ENCODE measurements around the gene LZIC. TPM values are rescaled to one million over a fixed set of nuclear protein-coding genes. Genes with fewer than 3 reads are reported as not detected.

Gene LZIC
- total and polyA plus RNA-seq, 5 donors from 2014 or later = 23.6 to 38.2 (median 31.2) TPM

DNA sequence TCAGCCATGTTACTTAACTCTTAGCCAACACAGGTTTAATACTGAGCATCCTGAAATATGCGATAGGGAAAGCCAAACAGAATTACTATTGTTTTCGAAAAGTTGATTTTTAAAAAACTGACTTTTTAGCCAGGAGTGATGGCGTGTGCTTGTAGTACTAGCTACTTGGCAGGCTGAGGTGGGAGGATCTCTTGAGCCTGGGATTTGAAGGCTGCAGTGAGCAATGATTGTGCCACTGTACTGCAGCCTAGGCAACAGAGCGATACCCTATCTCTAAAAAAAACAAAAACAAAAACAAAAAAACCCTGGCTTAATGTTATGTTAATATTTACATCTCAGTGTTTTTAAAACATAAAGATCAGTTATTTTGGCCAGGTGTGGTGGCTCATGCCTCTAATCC, 16.8 kb upstream of the LZIC start:
- Histone ChIP-seq H3K36me3 (ENCODE audit: control insufficient read depth, insufficient read depth, low read length) (no peaks in the 10 kb centered on the region), H3K4me3 (ENCODE audit: low read depth, low read length) (no peak overlapping the region), H3K4me1 (ENCODE audit: control insufficient read depth, insufficient read depth, low read length, poor library complexity, severe bottlenecking) (no peaks in the 10 kb centered on the region), H3K9me3 (ENCODE audit: control insufficient read depth in 2 of 2, low read length in 2 of 2) (no peaks in the 10 kb centered on the region), H3K27me3 (ENCODE audit: control insufficient read depth, insufficient read depth, low read length) (no peaks in the 10 kb centered on the region), H3K27ac (ENCODE audit: insufficient read depth, low read length, poor library complexity, severe bottlenecking) (no peak overlapping the region)
- no peaks in the 10 kb centered on the region for H3K36me3 Mint-ChIP-seq
- no peaks in the 10 kb centered on the region for H3K9me3 Mint-ChIP-seq
- DNase-seq = no peak
- H3K27ac Mint-ChIP-seq = no peak overlapping the region
- H3K4me3 Mint-ChIP-seq = no peak overlapping the region
- H3K4me1 Mint-ChIP-seq = no peaks in the 10 kb centered on the region
- ATAC-seq (ENCODE audit: low read depth in 2 of 2) = no peak
- H3K27me3 Mint-ChIP-seq = no peaks in the 10 kb centered on the region

DNA sequence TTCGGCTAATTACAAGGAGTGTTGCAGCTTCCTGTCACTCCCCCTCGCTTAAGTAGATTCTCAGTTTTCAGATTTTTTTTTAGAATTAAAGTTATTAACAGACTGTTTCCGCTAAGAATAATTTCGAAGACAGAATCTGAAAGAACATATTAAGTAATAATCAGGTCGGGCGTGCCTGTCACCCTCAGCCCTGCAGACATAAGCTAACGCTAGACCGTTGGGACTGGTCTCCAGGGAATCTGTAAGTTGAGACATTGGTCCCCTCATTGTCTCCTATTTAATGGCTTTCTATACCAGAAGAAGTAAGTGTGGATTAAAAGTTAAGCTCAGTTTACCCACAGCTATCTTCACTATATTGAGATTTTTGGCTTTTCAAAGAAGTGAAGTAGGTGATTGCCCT, 14.5 kb upstream of the LZIC start:
- Mint-ChIP-seq H3K27me3 (no peaks in the 10 kb centered on the region), H3K4me3 (no peak overlapping the region), H3K4me1 (no peaks in the 10 kb centered on the region), H3K9me3 (peaks cover 0 to 2% (median 0%) of the 10 kb centered on the region in 7 donors), H3K36me3 (no peaks in the 10 kb centered on the region), H3K27ac (no peak overlapping the region)
- Histone ChIP-seq H3K27me3 (ENCODE audit: control insufficient read depth, insufficient read depth, low read length) (no peaks in the 10 kb centered on the region), H3K9me3 (ENCODE audit: control insufficient read depth in 2 of 2, low read length in 2 of 2) (no peaks in the 10 kb centered on the region), H3K36me3 (ENCODE audit: control insufficient read depth, insufficient read depth, low read length) (no peaks in the 10 kb centered on the region), H3K4me3 (ENCODE audit: low read depth, low read length) (no peak overlapping the region), H3K4me1 (ENCODE audit: control insufficient read depth, insufficient read depth, low read length, poor library complexity, severe bottlenecking) (no peaks in the 10 kb centered on the region), H3K27ac (ENCODE audit: insufficient read depth, low read length, poor library complexity, severe bottlenecking) (no peak overlapping the region)
- DNase-seq (no peak), ATAC-seq (ENCODE audit: low read depth in 2 of 2) (no peak)

DNA sequence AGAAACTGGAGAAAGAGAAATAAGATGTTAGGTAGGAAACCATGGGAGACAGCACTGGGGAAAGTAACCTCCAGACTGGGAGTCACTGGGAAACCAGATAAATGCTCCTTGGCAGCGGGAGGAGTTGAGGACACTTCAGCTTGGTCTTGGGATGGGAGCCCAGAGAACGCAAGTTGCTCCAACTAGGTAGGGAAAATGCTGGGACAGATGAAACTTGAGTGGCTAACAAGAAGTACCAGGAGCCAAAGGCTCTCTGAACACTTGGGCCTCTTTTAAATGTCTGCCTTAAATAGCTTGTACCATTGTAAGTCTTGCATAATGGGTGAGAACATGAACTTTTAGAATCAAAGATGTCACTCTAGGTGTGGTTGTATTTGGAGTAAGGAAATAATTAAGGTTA, 3.1 kb upstream of the LZIC start:
- H3K27ac ChIP-seq (ENCODE audit: insufficient read depth, low read length, poor library complexity, severe bottlenecking) = no peak overlapping the region
- ATAC-seq (ENCODE audit: low read depth in 2 of 2) (no peak), DNase-seq (no peak)
- peaks cover 3% of the 10 kb centered on the region for H3K36me3 ChIP-seq (ENCODE audit: control insufficient read depth, insufficient read depth, low read length)
- Mint-ChIP-seq H3K27ac (peak overlapping the region in 1 of 3 donors; percentile 52), H3K4me3 (peak overlapping the region in 3 of 4 donors; percentile 4 to 81 (median 50)), H3K4me1 (peaks cover 18 to 40% (median 28%) of the 10 kb centered on the region in 4 donors), H3K9me3 (no peaks in the 10 kb centered on the region), H3K36me3 (peaks cover 5% of the 10 kb centered on the region), H3K27me3 (no peaks in the 10 kb centered on the region)
- H3K27me3 ChIP-seq (ENCODE audit: control insufficient read depth, insufficient read depth, low read length) = no peaks in the 10 kb centered on the region
- H3K4me3 ChIP-seq (ENCODE audit: low read depth, low read length) = no peak overlapping the region
- H3K4me1 ChIP-seq (ENCODE audit: control insufficient read depth, insufficient read depth, low read length, poor library complexity, severe bottlenecking) = peaks cover 28% of the 10 kb centered on the region
- no peaks in the 10 kb centered on the region for H3K9me3 ChIP-seq (ENCODE audit: control insufficient read depth in 2 of 2, low read length in 2 of 2)

DNA sequence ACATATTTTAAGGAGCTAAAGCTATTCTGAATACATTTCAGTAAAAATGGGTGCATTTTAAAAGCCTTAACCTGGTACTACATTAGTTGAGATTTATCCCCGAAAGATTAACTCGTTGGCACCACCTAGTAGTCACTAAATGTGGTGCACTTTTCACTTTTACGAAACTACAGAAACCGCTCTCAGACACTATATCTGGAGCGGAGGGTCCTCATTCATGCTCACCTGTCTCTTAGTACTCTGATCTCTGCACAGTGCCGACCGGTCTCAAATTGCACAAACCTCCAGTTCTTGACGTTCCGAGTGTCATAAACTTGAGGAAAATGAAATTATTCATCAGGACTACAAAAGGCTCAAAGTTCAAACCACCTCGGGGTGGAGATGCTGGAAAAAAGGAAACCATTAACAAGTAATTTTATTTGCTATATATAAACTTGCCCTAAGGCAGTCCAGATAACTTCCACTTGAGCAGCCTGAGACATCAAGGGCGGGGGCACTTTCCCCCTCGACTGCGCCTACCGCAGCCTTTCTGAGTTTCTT, 722 bp downstream of the LZIC start:
- Histone ChIP-seq H3K4me3 (ENCODE audit: low read depth, low read length) (peak overlapping the region; percentile 95), H3K27me3 (ENCODE audit: control insufficient read depth, insufficient read depth, low read length) (no peaks in the 10 kb centered on the region), H3K27ac (ENCODE audit: insufficient read depth, low read length, poor library complexity, severe bottlenecking) (peak overlapping the region; percentile 87), H3K4me1 (ENCODE audit: control insufficient read depth, insufficient read depth, low read length, poor library complexity, severe bottlenecking) (peaks cover 20% of the 10 kb centered on the region), H3K9me3 (ENCODE audit: control insufficient read depth in 2 of 2, low read length in 2 of 2) (no peaks in the 10 kb centered on the region), H3K36me3 (ENCODE audit: control insufficient read depth, insufficient read depth, low read length) (peaks cover 8% of the 10 kb centered on the region)
- Mint-ChIP-seq H3K9me3 (no peaks in the 10 kb centered on the region), H3K27ac (peak overlapping the region; percentile 81 to 99 (median 98)), H3K36me3 (peaks cover 4% of the 10 kb centered on the region), H3K4me1 (peaks cover 10 to 38% (median 15%) of the 10 kb centered on the region in 4 donors), H3K4me3 (peak overlapping the region; percentile 92 to 98 (median 96)), H3K27me3 (no peaks in the 10 kb centered on the region)
- ATAC-seq (ENCODE audit: low read depth in 2 of 2) (peak; percentile 33 to 52), DNase-seq (peak in 2 of 3 donors; percentile 51 to 77)

DNA sequence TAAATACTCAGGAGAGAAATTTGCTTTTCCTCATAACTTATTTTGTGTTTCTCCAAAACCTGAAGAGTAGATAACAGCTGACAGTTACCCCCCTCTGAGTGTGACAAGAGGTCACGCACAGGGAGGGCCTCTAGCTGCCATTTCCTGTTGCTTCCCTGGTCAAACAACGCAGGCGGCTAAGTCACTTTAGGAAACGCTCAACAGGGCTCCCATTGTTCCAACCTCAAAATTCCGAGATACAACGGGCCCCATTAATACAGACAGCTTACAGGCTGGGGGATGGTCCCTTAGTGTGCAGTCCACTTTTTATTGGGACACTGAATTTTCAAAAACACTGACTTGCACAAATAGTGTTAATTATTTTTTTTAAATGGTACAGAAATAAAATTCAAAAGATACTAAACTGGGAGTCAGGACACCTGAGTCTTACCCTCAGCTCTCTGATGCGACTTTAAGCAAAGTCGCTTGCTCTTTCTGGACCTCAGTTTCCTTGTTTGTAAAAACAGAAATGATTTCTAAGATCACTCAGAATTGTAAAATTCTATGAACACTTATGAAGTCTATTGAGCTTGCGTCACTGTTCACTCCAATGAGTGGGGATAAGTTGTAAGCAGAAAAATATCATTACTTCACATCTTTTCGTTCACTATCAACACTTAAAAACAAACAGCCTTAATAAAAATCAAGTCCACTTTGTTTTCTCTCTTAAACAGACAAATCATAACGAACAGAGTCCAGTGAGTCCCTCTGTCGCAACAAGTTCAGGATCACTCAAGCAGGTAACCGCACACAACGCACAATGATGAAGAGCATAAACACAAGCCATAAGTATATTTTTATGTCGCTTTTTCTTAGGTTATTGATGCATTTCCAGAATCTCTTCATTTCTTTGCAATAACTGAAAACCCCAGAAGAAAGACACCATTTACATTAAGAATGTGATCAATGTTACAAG, 13.5 kb downstream of the LZIC start:
- H3K4me1 Mint-ChIP-seq = peaks cover 0 to 3% (median 1%) of the 10 kb centered on the region in 4 donors
- ATAC-seq (ENCODE audit: low read depth in 2 of 2) (no peak), DNase-seq (no peak)
- H3K27ac Mint-ChIP-seq = no peak overlapping the region
- no peaks in the 10 kb centered on the region for H3K27me3 Mint-ChIP-seq
- no peak overlapping the region for H3K4me3 ChIP-seq (ENCODE audit: low read depth, low read length)
- H3K9me3 Mint-ChIP-seq = no peaks in the 10 kb centered on the region
- no peak overlapping the region for H3K4me3 Mint-ChIP-seq
- peaks cover 31% of the 10 kb centered on the region for H3K36me3 ChIP-seq (ENCODE audit: control insufficient read depth, insufficient read depth, low read length)
- H3K27me3 ChIP-seq (ENCODE audit: control insufficient read depth, insufficient read depth, low read length) = no peaks in the 10 kb centered on the region
- peaks cover 27% of the 10 kb centered on the region for H3K36me3 Mint-ChIP-seq
- H3K27ac ChIP-seq (ENCODE audit: insufficient read depth, low read length, poor library complexity, severe bottlenecking) = no peak overlapping the region
- H3K9me3 ChIP-seq (ENCODE audit: control insufficient read depth in 2 of 2, low read length in 2 of 2) = no peaks in the 10 kb centered on the region
- no peaks in the 10 kb centered on the region for H3K4me1 ChIP-seq (ENCODE audit: control insufficient read depth, insufficient read depth, low read length, poor library complexity, severe bottlenecking)

DNA sequence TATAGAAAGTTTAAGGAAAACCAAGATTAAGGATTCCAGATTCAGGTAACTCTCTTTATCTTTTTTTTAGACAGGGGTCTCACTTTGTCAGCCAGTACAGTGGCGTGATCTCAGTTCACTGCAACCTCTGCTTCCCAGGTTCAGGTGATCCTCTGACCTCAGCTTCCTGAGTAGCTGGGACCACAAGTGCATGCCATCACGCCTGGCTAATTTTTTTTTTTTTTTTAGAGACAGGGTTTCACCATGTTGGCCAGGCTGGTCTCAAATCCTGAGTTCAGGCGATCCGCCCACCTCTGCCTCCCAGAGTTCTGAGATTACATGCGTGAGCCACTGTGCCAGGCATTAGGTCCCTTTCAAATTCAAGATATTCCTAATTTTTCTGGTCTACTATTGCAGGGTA, 15.9 kb downstream of the LZIC start:
- Mint-ChIP-seq H3K4me1 (peaks cover 0 to 2% (median 0%) of the 10 kb centered on the region in 4 donors), H3K27me3 (no peaks in the 10 kb centered on the region), H3K27ac (no peak overlapping the region), H3K4me3 (no peak overlapping the region), H3K36me3 (peaks cover 15% of the 10 kb centered on the region), H3K9me3 (no peaks in the 10 kb centered on the region)
- no peak overlapping the region for H3K27ac ChIP-seq (ENCODE audit: insufficient read depth, low read length, poor library complexity, severe bottlenecking)
- no peaks in the 10 kb centered on the region for H3K4me1 ChIP-seq (ENCODE audit: control insufficient read depth, insufficient read depth, low read length, poor library complexity, severe bottlenecking)
- peaks cover 19% of the 10 kb centered on the region for H3K36me3 ChIP-seq (ENCODE audit: control insufficient read depth, insufficient read depth, low read length)
- ATAC-seq (ENCODE audit: low read depth in 2 of 2) (no peak), DNase-seq (no peak)
- no peaks in the 10 kb centered on the region for H3K9me3 ChIP-seq (ENCODE audit: control insufficient read depth in 2 of 2, low read length in 2 of 2)
- H3K27me3 ChIP-seq (ENCODE audit: control insufficient read depth, insufficient read depth, low read length) = no peaks in the 10 kb centered on the region
- no peak overlapping the region for H3K4me3 ChIP-seq (ENCODE audit: low read depth, low read length)

DNA sequence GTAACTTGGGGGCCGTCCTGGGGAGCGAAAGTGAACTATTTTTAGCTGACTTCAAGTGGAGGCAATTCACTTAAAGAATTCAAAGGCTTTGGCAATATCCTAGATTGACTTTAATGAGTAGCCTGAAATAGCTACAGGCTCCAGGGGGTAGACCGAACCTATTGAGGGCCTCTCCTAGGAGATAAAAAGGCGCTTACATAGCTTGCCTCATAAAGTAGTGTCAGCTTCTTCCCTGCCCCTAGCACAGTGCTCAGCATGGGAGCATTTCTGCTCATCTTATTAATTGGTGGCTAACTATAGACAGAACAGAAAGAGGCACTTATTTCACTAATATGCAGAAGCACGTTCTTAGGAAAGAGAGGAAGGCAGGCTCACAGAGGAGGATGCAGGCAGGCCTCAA, 20.8 kb downstream of the LZIC start:
- Mint-ChIP-seq H3K27me3 (no peaks in the 10 kb centered on the region), H3K4me1 (peaks cover 0 to 2% (median 0%) of the 10 kb centered on the region in 4 donors), H3K36me3 (peaks cover 7% of the 10 kb centered on the region), H3K4me3 (no peak overlapping the region), H3K9me3 (no peaks in the 10 kb centered on the region), H3K27ac (no peak overlapping the region)
- H3K27ac ChIP-seq (ENCODE audit: insufficient read depth, low read length, poor library complexity, severe bottlenecking) = no peak overlapping the region
- no peak for ATAC-seq (ENCODE audit: low read depth in 2 of 2)
- no peaks in the 10 kb centered on the region for H3K36me3 ChIP-seq (ENCODE audit: control insufficient read depth, insufficient read depth, low read length)
- H3K4me3 ChIP-seq (ENCODE audit: low read depth, low read length) = no peak overlapping the region
- no peak for DNase-seq
- H3K4me1 ChIP-seq (ENCODE audit: control insufficient read depth, insufficient read depth, low read length, poor library complexity, severe bottlenecking) = no peaks in the 10 kb centered on the region
- H3K27me3 ChIP-seq (ENCODE audit: control insufficient read depth, insufficient read depth, low read length) = no peaks in the 10 kb centered on the region
- no peaks in the 10 kb centered on the region for H3K9me3 ChIP-seq (ENCODE audit: control insufficient read depth in 2 of 2, low read length in 2 of 2)
